Heart right ventricle (tissue), 16 donors: ENCODE results near the gene SYNGR4. TPM values are rescaled to one million over a fixed set of nuclear protein-coding genes. Genes with fewer than 3 reads are reported as not detected.

Experiments
- ATAC-seq, 8 donors: fragments of 200-7000 bp; cut with Tn5 transposase; one replicate each; pipeline ENCODE4 v1.9.1; 2020; ENCODE audit warnings: mild to moderate bottlenecking in 8 of 8, moderate library complexity in 8 of 8, moderate number of reproducible peaks in 1 of 8
- DNase-seq, 2 donors: peaks; one replicate each; pipeline ENCODE4 v3.0.0-alpha.2; 2020
- H3K27ac ChIP-seq, 10 donors: fragments of 200-600 bp; sonication (generic) in 2 of 10; one replicate each; pipeline versions ENCODE4 v1.5.0 to v1.8.0; 2020 to 2022; ENCODE audit warnings: mild to moderate bottlenecking in 3 of 10
- H3K27me3 ChIP-seq, 7 donors: fragments of 200-600 bp; one replicate each; pipeline ENCODE4 v1.8.0; 2021 to 2022; ENCODE audit warnings: mild to moderate bottlenecking in 2 of 7
- H3K36me3 ChIP-seq, 9 donors: fragments of 200-600 bp; sonication (generic) in 1 of 9; one replicate each; pipeline versions ENCODE4 v1.5.0 to v1.8.0; 2020 to 2022; ENCODE audit warnings: mild to moderate bottlenecking in 2 of 9
- H3K4me1 ChIP-seq, 9 donors: fragments of 200-600 bp; sonication (generic) in 1 of 9; one replicate each; pipeline versions ENCODE4 v1.5.0 to v1.8.0; 2020 to 2022; ENCODE audit warnings: mild to moderate bottlenecking in 4 of 9
- H3K4me3 ChIP-seq, 10 donors: fragments of 200-600 bp; sonication (generic) in 2 of 10; one replicate each; pipeline versions ENCODE4 v1.5.0 to v1.8.0; 2020 to 2022; ENCODE audit warnings: mild to moderate bottlenecking in 7 of 10, moderate library complexity in 2 of 10
- H3K9me3 ChIP-seq, 11 donors: fragments of 200-600 bp in 10 of 11; sonication (generic) in 2 of 11; one replicate each; pipeline versions ENCODE4 v1.5.0 to v1.8.0; 2013 to 2022; ENCODE audit warnings: mild to moderate bottlenecking in 2 of 11, control low read depth in 1 of 11, moderate library complexity in 1 of 11
- WGBS, 2 donors: extraction: QIAGEN DNeasy Blood & Tissue Kit; methylation state at CpG; one replicate each; pipeline ENCODE4 v1.1.7; 2013; ENCODE audit warnings: inconsistent platforms in 1 of 2; 5-methylcytosine and 5-hydroxymethylcytosine counted together
- intact Hi-C, 10 donors: fragments of 100-400 bp; cut with DNase I; formaldehyde crosslinking; loops; one replicate each; pipeline versions ENCODE4 v1.11.1 to v1.14.2; 2022
- polyA plus RNA-seq, 2 donors: library from polyadenylated mRNA; stranded (reverse); fragments of 200-250 nt; gene quantifications; one replicate each; pipeline ENCODE4 v1.2.3, GENCODE V29; 2013
- total RNA-seq, 10 donors: library from RNA; stranded (reverse); fragmentation: NEBNext Ultra II Directional in 3 of 10; extraction: Animal tissue kit (Norgen Biotek cat#: 25700) in 3 of 10; gene quantifications; one replicate each; pipeline versions ENCODE4 v1.2.1 to v1.2.4, GENCODE V29; 2021 to 2023
- TF ChIP-seq, protein P1 (sequence below), 9 donors: fragments of 200-600 bp; sonication (generic) in 2 of 9; IDR thresholded peaks; one replicate each; pipeline versions ENCODE4 v1.5.0 to v1.8.0; 2021 to 2022; ENCODE audit warnings: antibody characterized with exemption in 9 of 9, mild to moderate bottlenecking in 5 of 9, moderate library complexity in 1 of 9
- donor health status: Arrhythmogenic right ventricular cardiomyopathy.
- donor health status: ischemic (EF 13 %, LVEDD 7.1; RV severe dilation, severe dysfunction).
- donor health status: healthy with polysubstance abuse.
- donor health status: DM: no; HTN: yes; CAD: no.
- donor health status: DM: no; HTN: no; CAD: no.
- donor health status: ischemic (EF 25% LVEDD 6.9; RV normal size, moderate dysfunction).
- donor health status: ischemic (EF 25% LVEDD 5.7; RV mildly dilated, moderate dysfunction).
- donor health status: healthy.
- donor health status: DM: yes; HTN: yes; CAD: no.
- donor health status: Ischemic cardiomyopathy.
- donor health status: ischemic (EF 35%, LVEDD 5.7; RV mildly dilated, moderate dysfunction).
- donor health status: nonischemic (EF 11% LVEDD 7.7; RV severe dilation, severe dysfunction).
- donor health status: DM: yes; HTN: yes; CAD: no.
- donor health status: PGD.
- donor health status: ischemic (EF 29% LVEDD 5.4; RV normal size, mild dysfunction).
- donor health status: nonischemic (EF 23%, LVEDD 6.1; RV moderate dilation, normal function).

SYNGR4 gene
- total and polyA plus RNA-seq, 12 donors: not detected

DNA sequence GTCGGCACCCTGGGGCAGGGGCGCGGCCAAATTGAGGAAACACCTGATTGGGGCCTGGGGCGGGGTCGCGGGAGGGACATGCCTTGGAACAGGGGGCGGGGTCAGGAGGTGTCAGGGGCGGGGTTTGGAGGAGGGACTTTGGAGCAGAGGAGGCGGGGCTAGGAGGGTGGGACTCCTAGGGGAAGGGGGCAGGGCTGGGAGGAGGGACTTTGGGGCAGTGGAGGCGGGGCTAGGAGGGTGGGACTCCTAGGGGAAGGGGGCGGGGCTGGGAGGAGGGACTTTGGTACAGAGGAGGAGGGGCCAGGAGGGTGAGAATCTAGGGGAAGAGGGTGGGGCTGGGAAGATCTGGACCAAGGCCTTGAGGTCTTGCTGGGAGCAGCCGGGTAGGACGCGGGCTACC lies 51.2 kb downstream of the SYNGR4 start:
- WGBS, 2 donors: 26 to 30% methylated on average over 13 to 14 of the region's 14 CpGs
- peak; percentile 64 to 91 (median 85) for ATAC-seq
- TF ChIP-seq, protein P1, sequence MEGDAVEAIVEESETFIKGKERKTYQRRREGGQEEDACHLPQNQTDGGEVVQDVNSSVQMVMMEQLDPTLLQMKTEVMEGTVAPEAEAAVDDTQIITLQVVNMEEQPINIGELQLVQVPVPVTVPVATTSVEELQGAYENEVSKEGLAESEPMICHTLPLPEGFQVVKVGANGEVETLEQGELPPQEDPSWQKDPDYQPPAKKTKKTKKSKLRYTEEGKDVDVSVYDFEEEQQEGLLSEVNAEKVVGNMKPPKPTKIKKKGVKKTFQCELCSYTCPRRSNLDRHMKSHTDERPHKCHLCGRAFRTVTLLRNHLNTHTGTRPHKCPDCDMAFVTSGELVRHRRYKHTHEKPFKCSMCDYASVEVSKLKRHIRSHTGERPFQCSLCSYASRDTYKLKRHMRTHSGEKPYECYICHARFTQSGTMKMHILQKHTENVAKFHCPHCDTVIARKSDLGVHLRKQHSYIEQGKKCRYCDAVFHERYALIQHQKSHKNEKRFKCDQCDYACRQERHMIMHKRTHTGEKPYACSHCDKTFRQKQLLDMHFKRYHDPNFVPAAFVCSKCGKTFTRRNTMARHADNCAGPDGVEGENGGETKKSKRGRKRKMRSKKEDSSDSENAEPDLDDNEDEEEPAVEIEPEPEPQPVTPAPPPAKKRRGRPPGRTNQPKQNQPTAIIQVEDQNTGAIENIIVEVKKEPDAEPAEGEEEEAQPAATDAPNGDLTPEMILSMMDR (IDR thresholded peaks at IDR 0.05): no peak
- Histone ChIP-seq H3K9me3 (no peaks in the 10 kb centered on the region), H3K4me3 (peak overlapping the region in 7 of 10 donors; percentile 8 to 42 (median 31)), H3K4me1 (peaks cover 0 to 16% (median 6%) of the 10 kb centered on the region in 9 donors), H3K27ac (no peak overlapping the region), H3K36me3 (no peaks in the 10 kb centered on the region), H3K27me3 (peaks cover 0 to 27% (median 9%) of the 10 kb centered on the region in 7 donors)
- DNase-seq: peak; percentile 76 to 83
- intact Hi-C loops: no loop called here

DNA sequence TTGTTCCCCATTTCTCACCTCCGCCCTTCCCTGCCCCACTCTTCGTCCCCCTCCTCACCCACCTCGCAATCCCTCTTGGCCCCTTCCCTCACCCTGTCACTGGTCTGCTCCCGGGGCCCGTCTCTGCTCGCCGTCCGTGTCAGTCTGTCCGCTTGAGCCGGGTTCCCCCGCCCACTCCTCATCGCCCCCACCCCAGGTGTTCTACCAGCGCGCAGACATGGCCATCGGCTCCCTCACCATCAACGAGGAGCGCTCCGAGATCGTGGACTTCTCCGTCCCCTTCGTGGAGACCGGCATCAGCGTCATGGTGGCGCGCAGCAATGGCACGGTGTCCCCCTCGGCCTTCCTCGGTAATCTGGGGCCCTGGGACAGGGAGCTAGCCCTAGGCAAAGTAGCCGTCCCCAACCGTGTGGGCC lies 51.6 kb downstream of the SYNGR4 start:
- Histone ChIP-seq H3K4me3 (peak overlapping the region in 5 of 10 donors; percentile 8 to 42 (median 24)), H3K4me1 (peaks cover 0 to 16% (median 6%) of the 10 kb centered on the region in 9 donors), H3K27me3 (peaks cover 0 to 27% (median 9%) of the 10 kb centered on the region in 7 donors), H3K36me3 (no peaks in the 10 kb centered on the region), H3K27ac (no peak overlapping the region), H3K9me3 (no peaks in the 10 kb centered on the region)
- ATAC-seq (peak in 3 of 8 donors; percentile 4 to 21 (median 10)), DNase-seq (no peak)
- intact Hi-C loops: no loop called here
- TF ChIP-seq, protein P1 (IDR thresholded peaks at IDR 0.05): no peak
- whole genome bisulfite sequencing, 2 donors: 35 to 38% methylated on average over 30 of the region's 30 CpGs

DNA sequence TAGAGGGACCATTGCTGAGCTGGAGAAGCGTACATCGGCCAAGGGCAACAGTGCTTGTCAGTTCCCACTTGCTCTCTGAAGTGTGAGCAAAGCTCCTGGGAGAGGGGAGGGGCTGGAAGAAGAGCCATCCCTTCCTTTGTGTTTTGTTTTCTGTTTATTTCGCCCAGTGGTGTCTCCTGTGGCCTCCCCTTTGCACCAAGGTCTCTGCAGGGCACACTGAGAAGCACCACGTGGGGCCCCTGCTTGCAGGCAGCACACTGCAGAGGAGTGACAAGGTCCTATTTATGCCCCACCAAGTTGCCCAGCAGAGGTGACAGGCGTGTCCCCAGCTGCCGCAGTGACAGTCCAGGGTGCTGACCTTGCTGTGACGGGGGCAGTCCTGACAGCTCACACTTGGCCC lies 53.3 kb downstream of the SYNGR4 start:
- 67 to 72% methylated on average over 7 of the region's 7 CpGs for WGBS, 2 donors

DNA sequence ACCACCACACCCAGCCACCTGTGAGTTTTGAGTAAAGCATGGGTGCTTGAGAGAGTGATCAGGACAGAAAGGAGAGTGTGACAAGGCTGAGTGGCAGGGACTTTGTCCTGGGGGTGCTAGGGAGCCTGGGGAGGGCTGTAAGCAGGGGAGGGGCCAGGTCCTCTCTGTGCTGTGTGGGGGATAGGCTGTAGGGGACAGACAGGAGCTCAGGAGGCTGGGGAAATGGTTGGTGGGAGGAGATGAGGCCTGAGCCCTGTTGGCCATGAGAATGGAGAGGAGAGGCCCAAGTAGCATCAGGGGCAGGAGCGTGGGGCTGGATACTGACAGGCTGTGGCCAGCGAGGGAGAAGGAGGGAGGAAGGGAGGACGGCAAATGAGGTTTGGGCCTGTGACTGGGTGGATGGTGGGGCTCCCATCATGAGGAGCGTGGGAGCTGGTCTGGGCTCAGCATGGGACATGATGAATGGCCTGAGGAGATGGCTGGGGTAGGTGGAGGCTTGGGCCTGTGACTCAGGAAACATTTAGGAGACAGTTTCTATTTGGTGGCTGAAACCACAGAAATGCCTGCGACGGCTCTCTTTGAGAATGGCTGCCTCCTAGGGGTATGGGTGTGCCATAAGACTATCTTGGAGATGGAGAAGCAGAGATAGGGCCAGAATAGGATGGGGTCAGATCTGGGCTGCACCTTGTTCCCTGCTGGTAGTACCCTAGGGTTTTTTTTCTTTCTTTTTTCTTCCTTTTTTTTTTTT lies 54.3 kb downstream of the SYNGR4 start:
- intact Hi-C loops: no loop called here
- H3K27ac ChIP-seq: no peak overlapping the region

More for the DNA sequence above, 53.3 kb downstream of the SYNGR4 start:
- Histone ChIP-seq H3K4me3 (no peak overlapping the region), H3K27me3 (peaks cover 0 to 27% (median 9%) of the 10 kb centered on the region in 7 donors), H3K27ac (no peak overlapping the region), H3K4me1 (peaks cover 0 to 16% (median 6%) of the 10 kb centered on the region in 9 donors), H3K9me3 (no peaks in the 10 kb centered on the region), H3K36me3 (no peaks in the 10 kb centered on the region)
- ATAC-seq: peak in 5 of 8 donors; percentile 36 to 60 (median 50)
- intact Hi-C loops: no loop called here
- DNase-seq: no peak
- TF ChIP-seq, protein P1 (IDR thresholded peaks at IDR 0.05): no peak

More for the DNA sequence above, 54.3 kb downstream of the SYNGR4 start:
- WGBS, 2 donors: 81 to 87% methylated on average over 6 of the region's 6 CpGs
- Histone ChIP-seq H3K4me1 (peaks cover 0 to 16% (median 6%) of the 10 kb centered on the region in 9 donors), H3K27me3 (peaks cover 0 to 24% (median 9%) of the 10 kb centered on the region in 7 donors), H3K4me3 (no peak overlapping the region), H3K9me3 (no peaks in the 10 kb centered on the region), H3K36me3 (no peaks in the 10 kb centered on the region)
- TF ChIP-seq, protein P1 (IDR thresholded peaks at IDR 0.05): no peak
- ATAC-seq: no peak
- DNase-seq: no peak
